HL-60 (cell line): Measurements from ENCODE around the gene CSH1.

Source experiments
- DNase-seq, 2 experiments: peaks; one replicate each; pipeline ENCODE4 v3.0.0-alpha.2; 2010 to 2020; ENCODE audit warnings: low read depth in 1 of 2, low spot score in 1 of 2
- H3K27ac ChIP-seq: fragments of 250-450 bp; sonication (Bioruptor Pico); replicated peaks from 2 replicates; pipeline ENCODE4 v1.5.1; 2020; ENCODE audit warnings: mild to moderate bottlenecking, moderate library complexity
- H3K27me3 ChIP-seq: fragments of 250-450 bp; sonication (Bioruptor Pico); 2 replicates; pipeline ENCODE4 v1.5.1; 2021; ENCODE audit warnings: mild to moderate bottlenecking, moderate library complexity; ENCODE audit not compliant: insufficient read depth, poor library complexity, severe bottlenecking
- H3K4me3 ChIP-seq: replicated peaks from 2 replicates; pipeline ENCODE4 v1.5.1; 2011; ENCODE audit warnings: mild to moderate bottlenecking, control low read depth, low read length; ENCODE audit not compliant: insufficient read depth
- CTCF ChIP-seq: IDR thresholded peaks from one replicate; pipeline ENCODE4 v1.5.1; 2011; ENCODE audit warnings: low read length, control low read depth, inconsistent platforms; ENCODE audit not compliant: insufficient read depth
- GABPA ChIP-seq: IDR thresholded peaks from 2 replicates; pipeline ENCODE4 v1.6.1; 2012; ENCODE audit warnings: low read depth
- POLR2AphosphoS5 ChIP-seq: IDR thresholded peaks from 2 replicates; pipeline ENCODE4 v1.6.1; 2012; ENCODE audit warnings: low read depth
- REST ChIP-seq: IDR thresholded peaks from 2 replicates; pipeline ENCODE4 v1.6.1; 2012; ENCODE audit warnings: low read depth; ENCODE audit not compliant: insufficient replicate concordance
- SPI1 ChIP-seq: IDR thresholded peaks from 2 replicates; pipeline ENCODE4 v1.6.1; 2012; ENCODE audit warnings: low read depth, mild to moderate bottlenecking, borderline replicate concordance

The CSH1 gene

DNA sequence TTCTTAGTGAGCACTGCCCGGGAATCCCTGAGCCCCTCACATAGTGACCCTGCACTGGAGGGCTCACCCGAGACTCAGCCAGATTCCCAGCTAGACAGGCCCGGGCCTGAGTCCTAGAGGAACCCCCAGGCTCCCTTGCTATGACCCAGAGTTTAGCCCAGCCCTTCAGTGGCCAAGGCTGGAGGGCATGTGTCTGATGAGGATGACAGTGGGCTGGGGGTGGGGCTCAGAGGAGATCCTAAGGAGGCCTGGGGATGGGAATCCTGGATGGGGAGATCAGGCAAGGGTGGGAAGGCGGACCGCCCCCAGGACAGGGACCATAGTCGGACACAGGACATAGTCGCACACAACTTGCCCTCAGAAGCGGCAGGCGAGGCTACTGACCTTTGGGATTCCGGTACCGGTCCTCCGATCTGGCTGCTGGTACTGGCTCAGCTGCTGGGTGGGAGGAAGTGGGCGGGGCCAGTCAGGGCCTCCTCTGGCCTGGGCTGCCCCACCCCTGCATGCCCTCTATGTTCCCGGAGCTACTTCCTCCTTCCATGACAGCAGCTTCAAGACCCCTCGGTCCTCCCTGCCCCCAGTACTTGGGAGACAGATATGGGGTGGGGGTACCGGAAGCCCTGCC is 34.7 kb upstream of the CSH1 start:
- H3K27ac ChIP-seq = no peak overlapping the region
- no peak overlapping the region for H3K4me3 ChIP-seq
- TF ChIP-seq GABPA = no peak
- TF ChIP-seq SPI1 = no peak
- no peaks in the 10 kb centered on the region for H3K27me3 ChIP-seq
- peak; percentile 25 to 51 for DNase-seq

GRCh38 chr17:63929860-63930766 is 33.7 kb upstream of the CSH1 start:
- DNase-seq = no peak
- no peak overlapping the region for H3K27ac ChIP-seq
- H3K4me3 ChIP-seq = no peak overlapping the region
- no peak for TF ChIP-seq SPI1
- TF ChIP-seq CTCF = no peak
- no peak for TF ChIP-seq GABPA
- H3K27me3 ChIP-seq = no peaks in the 10 kb centered on the region

- Histone ChIP-seq H3K27me3 (no peaks in the 10 kb centered on the region), H3K4me3 (no peak overlapping the region), H3K27ac (no peak overlapping the region)
- no peak for DNase-seq
- no peak for TF ChIP-seq CTCF
These were observed 32.8 kb upstream of the CSH1 start for GRCh38 chr17:63928966-63929695.

GRCh38 chr17:63928172-63928666 is 31.8 kb upstream of the CSH1 start:
- no peak overlapping the region for H3K27ac ChIP-seq
- DNase-seq = no peak
- TF ChIP-seq POLR2AphosphoS5 (no peak), GABPA (no peak), CTCF (no peak), SPI1 (no peak), REST (no peak)
- H3K4me3 ChIP-seq = no peak overlapping the region
- no peaks in the 10 kb centered on the region for H3K27me3 ChIP-seq
